Endothelial cell of umbilical vein (primary cell): ENCODE measurements around the gene NUMBL.

ENCODE experiments used
- CTCF ChIP-seq, 2 donors: IDR thresholded peaks; 1 replicate in 1 of 2; 2 replicates in 1 of 2; pipeline ENCODE4 v1.5.1; 2011; ENCODE audit warnings: low read length in 2 of 2, mild to moderate bottlenecking in 2 of 2, moderate library complexity in 2 of 2, control low read depth in 1 of 2, inconsistent platforms in 1 of 2, low read depth in 1 of 2; ENCODE audit not compliant: insufficient read depth in 1 of 2; ENCODE audit errors: extremely low read depth in 1 of 2
- EZH2 ChIP-seq: IDR thresholded peaks from 2 replicates; pipeline ENCODE4 v1.6.1; 2012; ENCODE audit warnings: borderline replicate concordance, low read depth, mild to moderate bottlenecking, moderate library complexity, low read length, inconsistent platforms; ENCODE audit not compliant: severe bottlenecking
- MYC ChIP-seq: IDR thresholded peaks from one replicate; pipeline ENCODE4 v1.6.1; 2011; ENCODE audit warnings: mild to moderate bottlenecking, low read depth, low read length
- POLR2A ChIP-seq: IDR thresholded peaks from 2 replicates; pipeline ENCODE4 v1.6.1; 2012; ENCODE audit warnings: low read depth, mild to moderate bottlenecking, control low read depth, low read length
- POLR2AphosphoS5 ChIP-seq: IDR thresholded peaks from 2 replicates; pipeline ENCODE4 v1.6.1; 2012; ENCODE audit warnings: low read depth, mild to moderate bottlenecking, control low read depth, low read length, moderate library complexity; ENCODE audit not compliant: insufficient read depth

- TF ChIP-seq POLR2AphosphoS5 = no peak
- no peak for TF ChIP-seq CTCF (IDR thresholded peaks at IDR 0.05; ENCODE audit: extremely low read depth in 1 of 2, insufficient read depth in 1 of 2, low read depth in 1 of 2, low read length in 2 of 2)
- no peak for TF ChIP-seq MYC
- TF ChIP-seq EZH2 = no peak
- no peak for TF ChIP-seq POLR2A
Observed at GRCh38 chr19:40629346-40629745, 61.1 kb downstream of the NUMBL start.
